Smooth muscle cell (in vitro differentiated cells): ENCODE data around the gene ABLIM2. TPM values are rescaled to one million over a fixed set of nuclear protein-coding genes. Genes with fewer than 3 reads are reported as not detected.

Experiments used
- DNase-seq: peaks from one replicate; lab custom pipeline; 2025; ENCODE audit not compliant: unreplicated experiment; lab: John Stamatoyannopoulos, UW
- H2AFZ ChIP-seq: fragments of 200-600 bp; sonication (generic); 2 replicates; pipeline ENCODE4 v1.6.0; 2016; ENCODE audit warnings: antibody characterized with exemption, low read depth, mild to moderate bottlenecking
- H3F3A ChIP-seq: fragments of 200-600 bp; sonication (generic); 2 replicates; pipeline ENCODE4 v1.6.0; 2017; ENCODE audit warnings: antibody characterized with exemption, low read depth
- H3K27ac ChIP-seq: fragments of 200-600 bp; sonication (generic); 2 replicates; pipeline ENCODE4 v1.5.1; 2016; ENCODE audit warnings: low read depth, mild to moderate bottlenecking
- H3K27me3 ChIP-seq: fragments of 200-600 bp; sonication (generic); 2 replicates; pipeline ENCODE4 v1.6.1; 2016; ENCODE audit warnings: low read depth, mild to moderate bottlenecking
- H3K36me3 ChIP-seq: fragments of 200-600 bp; sonication (generic); 2 replicates; pipeline ENCODE4 v1.5.1; 2016; ENCODE audit warnings: low read depth
- H3K4me1 ChIP-seq: fragments of 200-600 bp; sonication (generic); 2 replicates; pipeline ENCODE4 v1.5.1; 2016; ENCODE audit warnings: low read depth
- H3K4me2 ChIP-seq: fragments of 200-600 bp; sonication (generic); 2 replicates; pipeline ENCODE4 v1.6.0; 2016; ENCODE audit warnings: mild to moderate bottlenecking
- H3K4me3 ChIP-seq: fragments of 200-600 bp; sonication (generic); 2 replicates; pipeline ENCODE4 v1.5.1; 2016; ENCODE audit warnings: mild to moderate bottlenecking
- H3K79me2 ChIP-seq: fragments of 200-600 bp; sonication (generic); 2 replicates; pipeline ENCODE4 v1.6.0; 2016; ENCODE audit warnings: low read depth, mild to moderate bottlenecking
- H3K9ac ChIP-seq: fragments of 200-600 bp; sonication (generic); 2 replicates; pipeline ENCODE4 v1.6.0; 2016; ENCODE audit warnings: low read depth
- H3K9me3 ChIP-seq: fragments of 200-600 bp; sonication (generic); replicated peaks from 2 replicates; pipeline ENCODE4 v1.5.1; 2016; ENCODE audit warnings: low read depth
- H4K20me1 ChIP-seq: fragments of 200-600 bp; sonication (generic); 2 replicates; pipeline ENCODE4 v1.6.0; 2016; ENCODE audit warnings: low read depth
- CTCF ChIP-seq: fragments of 200-600 bp; sonication (generic); IDR thresholded peaks from 2 replicates; pipeline ENCODE4 v1.5.1; 2017; ENCODE audit warnings: borderline replicate concordance, mild to moderate bottlenecking, antibody characterized with exemption; ENCODE audit not compliant: insufficient read depth, poor library complexity, severe bottlenecking
- WGBS: methylation state at CpG from one replicate; pipeline ENCODE4 v1.1.7; 2016; ENCODE audit warnings: low lambda C conversion rate; 5-methylcytosine and 5-hydroxymethylcytosine counted together
- polyA plus RNA-seq: library from polyadenylated mRNA; unstranded; fragments of >200 nt; fragmentation: Nextera tagmentation; extraction: Ambion mirVana; gene quantifications from 2 replicates; pipeline ENCODE4 v1.2.1, GENCODE V29; 2016
- total RNA-seq: library from RNA; depleted of rRNA; stranded (reverse); fragments of >200 nt; gene quantifications from 2 replicates; pipeline ENCODE4 v1.2.3, GENCODE V29; 2014

ABLIM2 gene
- total and polyA plus RNA-seq, 2 experiments from 2014 or later, result 0.08 TPM; not detected in 1

- H3K79me2 ChIP-seq, result no peaks in the 10 kb centered on the region
- no peak overlapping the region for H2AFZ ChIP-seq
- H3F3A ChIP-seq, result no peaks in the 10 kb centered on the region
- no peaks in the 10 kb centered on the region for H3K36me3 ChIP-seq
- no peak for TF ChIP-seq CTCF
- H3K4me1 ChIP-seq, result no peaks in the 10 kb centered on the region
- no peak for DNase-seq
- peaks cover 4% of the 10 kb centered on the region for H3K27me3 ChIP-seq
- H3K9ac ChIP-seq, result no peak overlapping the region
- H3K27ac ChIP-seq, result no peak overlapping the region
- WGBS, result 86% methylated on average over 10 of the region's 10 CpGs
- H4K20me1 ChIP-seq, result no peaks in the 10 kb centered on the region
- no peak overlapping the region for H3K4me2 ChIP-seq
- no peaks in the 10 kb centered on the region for H3K9me3 ChIP-seq
- H3K4me3 ChIP-seq, result no peak overlapping the region
These were observed 167.7 kb downstream of the ABLIM2 start for GRCh38 chr4:7990807-7991459.

- no peaks in the 10 kb centered on the region for H3K4me1 ChIP-seq
- WGBS, result 45% methylated on average over 2 of the region's 2 CpGs
- H3K9ac ChIP-seq, result no peak overlapping the region
- no peaks in the 10 kb centered on the region for H3F3A ChIP-seq
- no peak overlapping the region for H3K4me3 ChIP-seq
- no peak overlapping the region for H2AFZ ChIP-seq
- no peak overlapping the region for H3K4me2 ChIP-seq
- no peak for DNase-seq
- no peaks in the 10 kb centered on the region for H3K79me2 ChIP-seq
- H3K36me3 ChIP-seq, result no peaks in the 10 kb centered on the region
- no peak overlapping the region for H3K27ac ChIP-seq
- H4K20me1 ChIP-seq, result no peaks in the 10 kb centered on the region
- peaks cover 4% of the 10 kb centered on the region for H3K27me3 ChIP-seq
- H3K9me3 ChIP-seq, result no peaks in the 10 kb centered on the region
- no peak for TF ChIP-seq CTCF
These were observed 169.0 kb downstream of the ABLIM2 start for GRCh38 chr4:7989654-7990053.

- Histone ChIP-seq H3K79me2 (no peaks in the 10 kb centered on the region), H3F3A (no peaks in the 10 kb centered on the region), H3K9me3 (no peaks in the 10 kb centered on the region), H3K9ac (no peak overlapping the region), H3K4me2 (no peak overlapping the region), H3K27me3 (peaks cover 4% of the 10 kb centered on the region), H3K4me3 (no peak overlapping the region), H3K4me1 (no peaks in the 10 kb centered on the region), H3K27ac (no peak overlapping the region), H4K20me1 (no peaks in the 10 kb centered on the region), H3K36me3 (no peaks in the 10 kb centered on the region), H2AFZ (no peak overlapping the region)
- no peak for TF ChIP-seq CTCF
- 47% methylated on average over 1 of the region's 1 CpG for whole genome bisulfite sequencing
- DNase-seq, result no peak
These were observed 170.2 kb downstream of the ABLIM2 start for GRCh38 chr4:7988437-7988836.
